Panc1 (cell line): ENCODE results near the gene FIGNL2. TPM values are rescaled to one million over a fixed set of nuclear protein-coding genes. Genes with fewer than 3 reads are reported as not detected.

Experiments used
- ATAC-seq: fragments of 200-7000 bp; cut with Tn5 transposase; 2 replicates; pipeline ENCODE4 v1.9.1; 2020; ENCODE audit warnings: mild to moderate bottlenecking, moderate library complexity
- BruUV-seq: library from RNA; stranded (reverse); fragments of 400-500 nt; replicated peaks from 2 replicates; lab custom pipeline; 2021; lab: Mats Ljungman, UMichigan
- CTCF ChIA-PET: fragments of 300-600 bp; sonication (Branson Sonifier 250); formaldehyde crosslinking; loops from one replicate; lab custom pipeline; 2022; ENCODE audit warnings: antibody characterized with exemption; lab: Charles Lee
- POLR2A ChIA-PET: fragments of 300-600 bp; sonication (Branson Sonifier 250); formaldehyde crosslinking; loops from one replicate; lab custom pipeline; 2022; ENCODE audit warnings: antibody characterized with exemption; lab: Charles Lee
- DNase-seq: peaks from one replicate; pipeline ENCODE4 v3.0.0-alpha.2; 2010; ENCODE audit warnings: low read depth, low spot score
- H3K27ac ChIP-seq: 2 replicates; pipeline ENCODE4 v1.5.1; 2011; ENCODE audit warnings: mild to moderate bottlenecking, low read length, inconsistent platforms
- H3K27me3 ChIP-seq: fragments of 200-500 bp; sonication (Bioruptor generic); 2 replicates; pipeline ENCODE4 v1.6.0; 2014; ENCODE audit warnings: low read length, inconsistent platforms; ENCODE audit not compliant: control insufficient read depth, insufficient read depth
- H3K36me3 ChIP-seq: fragments of 200-500 bp; sonication (Bioruptor generic); 2 replicates; pipeline ENCODE4 v1.5.1; 2014; ENCODE audit warnings: inconsistent platforms, mild to moderate bottlenecking, low read length, moderate library complexity; ENCODE audit not compliant: control insufficient read depth, insufficient read depth
- H3K4me1 ChIP-seq: 2 replicates; pipeline ENCODE4 v1.5.1; 2011; ENCODE audit warnings: inconsistent platforms, mild to moderate bottlenecking, low read length, moderate library complexity; ENCODE audit not compliant: control insufficient read depth, insufficient read depth
- H3K4me3 ChIP-seq, 2 experiments: 2 replicates each; pipeline ENCODE4 v1.5.1; 2011 to 2012; ENCODE audit warnings: low read depth in 2 of 2, low read length in 2 of 2, mild to moderate bottlenecking in 2 of 2, inconsistent platforms in 1 of 2, moderate library complexity in 1 of 2
- H3K9me3 ChIP-seq: fragments of 200-500 bp; sonication (Bioruptor generic); 2 replicates; pipeline ENCODE4 v1.5.1; 2014; ENCODE audit warnings: low read depth, mild to moderate bottlenecking, inconsistent platforms, low read length, moderate library complexity; ENCODE audit not compliant: control insufficient read depth, insufficient read depth
- CTCF ChIP-seq: fragments of 450-650 bp; IDR thresholded peaks from 2 replicates; pipeline ENCODE4 v1.5.1; 2017; ENCODE audit warnings: mild to moderate bottlenecking
- POLR2AphosphoS5 ChIP-seq: IDR thresholded peaks from 2 replicates; pipeline ENCODE4 v1.6.1; 2012; ENCODE audit warnings: mild to moderate bottlenecking, low read depth, low read length, moderate library complexity
- REST ChIP-seq, 2 experiments: IDR thresholded peaks; 2 replicates each; pipeline ENCODE4 v1.6.1; 2011 to 2012; ENCODE audit warnings: low read depth in 2 of 2, control low read depth in 1 of 2, low read length in 1 of 2, mild to moderate bottlenecking in 1 of 2, moderate library complexity in 1 of 2; ENCODE audit not compliant: insufficient read depth in 1 of 2
- SIN3A ChIP-seq: IDR thresholded peaks from 2 replicates; pipeline ENCODE4 v1.6.1; 2012; ENCODE audit warnings: low read depth, mild to moderate bottlenecking, low read length, moderate library complexity, borderline replicate concordance; ENCODE audit not compliant: insufficient read depth
- TCF7L2 ChIP-seq: IDR thresholded peaks from 2 replicates; pipeline ENCODE4 v1.6.1; 2011; ENCODE audit warnings: mild to moderate bottlenecking, low read depth, low read length, inconsistent platforms
- in situ Hi-C: cut with HindIII; loops from 2 replicates; pipeline ENCODE4 v1.10.0; 2016; ENCODE audit warnings: low sequenced_read_pairs, low pct_unique_long_range_greater_than_20kb
- intact Hi-C: fragments of 100-400 bp; cut with micrococcal nuclease; formaldehyde crosslinking; loops from one replicate; pipeline ENCODE4 v1.10.0; 2022; ENCODE audit not compliant: unreplicated experiment
- total RNA-seq: library from RNA; stranded (reverse); gene quantifications from one replicate; pipeline ENCODE4 v1.2.1, GENCODE V29; 2021; ENCODE audit not compliant: unreplicated experiment

Gene FIGNL2
- total RNA-seq, 1 experiment from 2014 or later = 0.23 TPM

DNA sequence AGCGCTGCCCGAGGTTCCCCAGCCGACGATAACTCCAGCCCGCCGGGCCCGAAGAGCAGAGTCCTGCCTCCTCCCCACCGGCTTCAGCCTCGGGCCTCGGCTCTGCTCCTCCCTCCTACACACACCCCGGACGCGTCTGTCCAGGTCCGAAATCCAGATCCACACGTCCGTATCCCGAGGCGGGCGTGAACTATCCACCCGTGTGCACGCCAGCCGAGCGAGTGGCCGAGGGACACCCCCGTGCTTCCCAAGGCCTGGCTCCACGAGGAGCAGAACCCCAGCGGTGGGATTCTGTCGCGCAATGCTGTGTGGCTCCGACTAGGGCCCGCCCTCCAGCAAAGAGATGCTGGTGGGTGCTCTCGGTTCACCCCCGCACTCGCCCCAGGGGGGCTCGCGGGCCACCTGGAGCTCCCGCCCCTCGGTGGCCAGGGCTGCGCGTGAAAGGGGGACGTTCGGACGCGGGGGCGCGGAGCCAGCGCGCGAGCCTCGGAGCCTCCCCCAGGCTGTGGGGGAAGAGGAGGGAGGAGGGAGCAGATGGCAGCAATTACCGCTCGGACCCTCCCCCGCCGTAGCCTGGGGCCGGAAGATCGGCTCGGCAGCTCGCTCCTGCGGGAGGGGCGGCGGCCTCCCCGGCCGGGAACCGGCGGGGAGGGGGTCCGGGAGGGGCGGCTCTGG, 20.4 kb upstream of the FIGNL2 start:
- Histone ChIP-seq H3K36me3 (no peaks in the 10 kb centered on the region), H3K27me3 (no peaks in the 10 kb centered on the region), H3K27ac (no peak overlapping the region), H3K4me1 (no peaks in the 10 kb centered on the region), H3K9me3 (no peaks in the 10 kb centered on the region), H3K4me3 (no peak overlapping the region; a peak in 1 of 4 replicates)
- POLR2A ChIA-PET = no interaction called here
- CTCF ChIA-PET = no interaction called here
- BruUV-seq = no TSS peak
- no peak for TF ChIP-seq CTCF
- TF ChIP-seq SIN3A = no peak
- TF ChIP-seq POLR2AphosphoS5 = no peak
- no peak for TF ChIP-seq REST (IDR thresholded peaks at IDR 0.05; ENCODE audit: insufficient read depth in 1 of 2, low read depth in 2 of 2, low read length in 1 of 2)
- no peak for TF ChIP-seq TCF7L2
- ATAC-seq (no peak), DNase-seq (no peak)
- intact Hi-C loops (no loop called here), in situ Hi-C loops (no loop called here)

DNA sequence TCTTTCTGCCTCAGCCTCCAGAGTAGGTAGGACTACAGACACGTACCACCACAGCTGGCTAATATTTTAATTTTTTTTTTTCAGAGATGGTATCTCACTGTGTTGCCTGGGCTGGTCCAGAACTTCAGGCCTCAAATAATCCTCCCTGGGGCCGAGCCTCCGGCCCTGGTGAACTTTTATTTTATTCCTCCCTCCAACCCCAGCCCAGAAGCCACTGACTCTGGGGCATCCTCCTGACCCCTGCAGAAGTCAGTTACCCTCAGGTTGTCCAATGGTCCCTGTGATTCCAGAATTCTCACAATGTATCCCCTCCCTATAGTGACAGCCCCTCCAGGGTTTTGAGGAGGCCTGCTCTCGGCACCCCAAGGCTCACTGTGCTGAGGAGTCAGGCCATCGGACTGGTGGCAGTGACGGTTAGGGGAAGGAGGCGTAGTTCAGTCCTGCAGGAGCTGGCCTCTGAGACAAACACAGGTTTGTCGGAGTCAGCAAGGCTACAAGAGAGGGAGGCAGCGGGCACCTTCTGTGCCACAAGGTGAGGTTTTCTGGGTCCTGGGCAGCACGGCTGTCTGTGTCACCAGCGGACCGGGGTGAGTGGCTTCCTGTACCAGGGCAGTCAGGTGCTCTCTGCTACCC, 19.4 kb upstream of the FIGNL2 start:
- no TSS peak for BruUV-seq
- CTCF ChIA-PET = interaction anchor here (0.7 kb wide), 1 partner anchor 44 kb away, joined by 3 read pairs; no protein-coding TSS in a partner anchor

More for the DNA sequence above, 19.4 kb upstream of the FIGNL2 start:
- POLR2A ChIA-PET = no interaction called here
- in situ Hi-C loops = no loop called here
- Histone ChIP-seq H3K36me3 (no peaks in the 10 kb centered on the region), H3K4me3 (no peak overlapping the region), H3K4me1 (no peaks in the 10 kb centered on the region), H3K27ac (no peak overlapping the region), H3K9me3 (no peaks in the 10 kb centered on the region), H3K27me3 (no peaks in the 10 kb centered on the region)
- no peak for DNase-seq
- intact Hi-C loops = no loop called here
- no peak for TF ChIP-seq POLR2AphosphoS5
- TF ChIP-seq CTCF = no peak
- no peak for TF ChIP-seq SIN3A
- TF ChIP-seq TCF7L2 = no peak
- TF ChIP-seq REST (IDR thresholded peaks at IDR 0.05; ENCODE audit: insufficient read depth in 1 of 2, low read depth in 2 of 2, low read length in 1 of 2) = no peak
- ATAC-seq = no peak
